GM19023 (cell line): ENCODE results near the gene ENAH.
A peak's percentile ranks its signal among the peaks of the same experiment; 100 is the strongest.
"Not testable (repeated sequence)": the region's sequence is repeated elsewhere in the genome, so short reads cannot be mapped to it uniquely, and the experiment has no call there.

Experiments used
- ATAC-seq: cut with Tn5 transposase; IDR thresholded peaks from one replicate; pipeline ENCODE4 v1.9.1; 2021; ENCODE audit warnings: mild to moderate bottlenecking, moderate library complexity; ENCODE audit not compliant: unreplicated experiment

The ENAH gene

GRCh38 chr1:225477296-225477911 is 175.5 kb downstream of the ENAH start:
- no peak for ATAC-seq

GRCh38 chr1:225476538-225476988 is 176.4 kb downstream of the ENAH start:
- ATAC-seq, result no peak

- ATAC-seq, result no peak
These were observed 176.8 kb downstream of the ENAH start for GRCh38 chr1:225476100-225476511.

- ATAC-seq, result peak; percentile 72
These were observed 177.7 kb downstream of the ENAH start for GRCh38 chr1:225474986-225475820.

GRCh38 chr1:225474439-225474985 is 178.4 kb downstream of the ENAH start:
- ATAC-seq, result no peak

GRCh38 chr1:225473676-225474438 is 179.1 kb downstream of the ENAH start:
- ATAC-seq, result not testable (repeated sequence)

GRCh38 chr1:225473266-225473665 is 179.7 kb downstream of the ENAH start:
- ATAC-seq, result not testable (repeated sequence)

GRCh38 chr1:225471453-225472301 is 181.2 kb downstream of the ENAH start:
- ATAC-seq, result no peak

GRCh38 chr1:225471109-225471452 is 181.8 kb downstream of the ENAH start:
- no peak for ATAC-seq

- no peak for ATAC-seq
These were observed 182.5 kb downstream of the ENAH start for GRCh38 chr1:225470211-225471108.

- ATAC-seq, result no peak
These were observed 183.9 kb downstream of the ENAH start for GRCh38 chr1:225469051-225469450.

- no peak for ATAC-seq
These were observed 184.5 kb downstream of the ENAH start for GRCh38 chr1:225468270-225469020.

- ATAC-seq, result peak; percentile 97
These were observed 185.5 kb downstream of the ENAH start for GRCh38 chr1:225467193-225468020.

- ATAC-seq, result no peak
These were observed 186.1 kb downstream of the ENAH start for GRCh38 chr1:225466848-225467192.

GRCh38 chr1:225465793-225466517 is 187.0 kb downstream of the ENAH start:
- ATAC-seq, result no peak

- ATAC-seq, result no peak
These were observed 187.8 kb downstream of the ENAH start for GRCh38 chr1:225464851-225465792.
